OCI-LY7 (cell line): ENCODE results near the gene RAB3B. TPM values are rescaled to one million over a fixed set of nuclear protein-coding genes. Genes with fewer than 3 reads are reported as not detected.

Experiments
- BruUV-seq: library from RNA; stranded (reverse); fragments of 400-500 nt; replicated peaks from 2 replicates; lab custom pipeline; 2021; lab: Mats Ljungman, UMichigan
- CTCF ChIA-PET: fragments of 300-600 bp; sonication (Branson Sonifier 250); formaldehyde crosslinking; loops from one replicate; lab custom pipeline; 2022; ENCODE audit warnings: antibody characterized with exemption; ENCODE audit not compliant: unreplicated experiment; lab: Charles Lee
- POLR2A ChIA-PET: fragments of 300-600 bp; sonication (Branson Sonifier 250); formaldehyde crosslinking; loops from one replicate; lab custom pipeline; 2022; ENCODE audit warnings: antibody characterized with exemption; lab: Charles Lee
- DNase-seq: peaks from one replicate; pipeline ENCODE4 v3.0.0-alpha.2; 2015; ENCODE audit warnings: low spot score
- H2AFZ ChIP-seq: fragments of 200-600 bp; sonication (generic), shearing (Covaris generic); 2 replicates; pipeline ENCODE4 v1.6.1; 2014; ENCODE audit warnings: mild to moderate bottlenecking, antibody characterized with exemption, low read length, moderate library complexity
- H3K27ac ChIP-seq: fragments of 200-600 bp; sonication (generic); 2 replicates; pipeline ENCODE4 v1.5.1; 2014; ENCODE audit warnings: mixed run types, low read depth, mild to moderate bottlenecking, moderate library complexity, low read length, inconsistent platforms; ENCODE audit not compliant: poor library complexity, severe bottlenecking
- H3K36me3 ChIP-seq: fragments of 200-600 bp; sonication (generic); 2 replicates; pipeline ENCODE4 v1.6.1; 2014; ENCODE audit warnings: mild to moderate bottlenecking, antibody characterized with exemption, low read length, moderate library complexity, mixed read lengths; ENCODE audit not compliant: insufficient read depth
- H3K4me1 ChIP-seq: fragments of 200-600 bp; sonication (generic); 2 replicates; pipeline ENCODE4 v1.5.1; 2014; ENCODE audit warnings: mild to moderate bottlenecking, low read length; ENCODE audit not compliant: insufficient read depth, poor library complexity, severe bottlenecking
- H3K4me2 ChIP-seq: fragments of 200-600 bp; sonication (generic); 2 replicates; pipeline ENCODE4 v1.6.1; 2014; ENCODE audit warnings: mild to moderate bottlenecking, low read length
- H3K4me3 ChIP-seq: fragments of 200-600 bp; sonication (generic); 2 replicates; pipeline ENCODE4 v1.5.1; 2014; ENCODE audit warnings: mild to moderate bottlenecking, low read depth, low read length; ENCODE audit not compliant: poor library complexity, severe bottlenecking
- H3K79me2 ChIP-seq: fragments of 200-600 bp; sonication (generic); 2 replicates; pipeline ENCODE4 v1.6.1; 2016; ENCODE audit warnings: low read depth, mild to moderate bottlenecking, low read length, moderate library complexity, mixed read lengths; ENCODE audit not compliant: insufficient read depth
- H3K9me2 ChIP-seq: fragments of 200-600 bp; sonication (generic); 2 replicates; pipeline ENCODE4 v1.6.1; 2016; ENCODE audit warnings: mild to moderate bottlenecking, low read length, mixed read lengths; ENCODE audit not compliant: insufficient read depth
- H3K9me3 ChIP-seq: fragments of 200-600 bp; sonication (generic); 2 replicates; pipeline ENCODE4 v1.6.1; 2014; ENCODE audit warnings: mild to moderate bottlenecking, mixed run types, low read length, mixed read lengths
- H4K20me1 ChIP-seq: fragments of 200-600 bp; sonication (generic); 2 replicates; pipeline ENCODE4 v1.6.1; 2014; ENCODE audit warnings: mild to moderate bottlenecking, antibody characterized with exemption, low read length, moderate library complexity, mixed read lengths; ENCODE audit not compliant: insufficient read depth
- CTCF ChIP-seq: fragments of 200-600 bp; sonication (generic); conservative IDR thresholded peaks from 2 replicates; pipeline ENCODE4 v1.5.1; 2014; ENCODE audit warnings: mild to moderate bottlenecking, antibody characterized with exemption, low read length, moderate library complexity, mixed read lengths
- EZH2phosphoT487 ChIP-seq: fragments of 200-600 bp; sonication (generic); IDR thresholded peaks from 2 replicates; pipeline ENCODE4 v1.6.1; 2018; ENCODE audit warnings: low read depth, borderline replicate concordance, mild to moderate bottlenecking, mixed run types, antibody characterized with exemption, low read length, moderate library complexity, mixed read lengths
- intact Hi-C: fragments of 100-400 bp; cut with micrococcal nuclease; formaldehyde crosslinking; loops from one replicate; pipeline ENCODE4 v1.10.0; 2022; ENCODE audit not compliant: unreplicated experiment
- total RNA-seq, 2 experiments: library from RNA; depleted of rRNA in 1 of 2; stranded (reverse); fragments of >200 nt in 1 of 2; shearing (Covaris generic) in 1 of 2; gene quantifications; 2 replicates each; pipeline ENCODE4 v1.2.3, GENCODE V29; 2014 to 2022

The RAB3B gene
- total RNA-seq, 2 experiments from 2014 or later, result 0.03 TPM; not detected in 1

GRCh38 chr1:51956528-51957509 is 33.7 kb downstream of the RAB3B start:
- no peaks in the 10 kb centered on the region for H3K79me2 ChIP-seq
- no peaks in the 10 kb centered on the region for H3K36me3 ChIP-seq
- H3K9me3 ChIP-seq, result no peaks in the 10 kb centered on the region
- ChIA-PET CTCF (no interaction called here), POLR2A (no interaction called here)
- H3K4me3 ChIP-seq, result no peak overlapping the region
- H3K9me2 ChIP-seq, result no peaks in the 10 kb centered on the region
- peak overlapping the region; percentile 73; the same call in 1 of the 2 replicates for H2AFZ ChIP-seq
- DNase-seq, result no peak
- 0 out of 2 replicates have a peak overlapping the region, but pooled peaks have one; percentile 10 for H3K4me2 ChIP-seq
- H3K27ac ChIP-seq, result no peak overlapping the region
- no peaks in the 10 kb centered on the region for H4K20me1 ChIP-seq
- intact Hi-C loops, result no loop called here
- TF ChIP-seq EZH2phosphoT487 (no peak), CTCF (no peak)
- BruUV-seq, result no TSS peak
- H3K4me1 ChIP-seq, result peaks cover 46% of the 10 kb centered on the region

- Histone ChIP-seq H3K4me1 (peaks cover 40% of the 10 kb centered on the region), H3K9me2 (no peaks in the 10 kb centered on the region), H3K9me3 (no peaks in the 10 kb centered on the region), H3K36me3 (no peaks in the 10 kb centered on the region), H4K20me1 (no peaks in the 10 kb centered on the region), H3K27ac (no peak overlapping the region), H3K4me2 (peak overlapping the region; percentile 40), H3K79me2 (no peaks in the 10 kb centered on the region), H2AFZ (peak overlapping the region; percentile 73; the same call in 1 of the 2 replicates), H3K4me3 (no peak overlapping the region)
- intact Hi-C loops, result no loop called here
- no TSS peak for BruUV-seq
- ChIA-PET POLR2A (interaction anchor here (1.1 kb wide), 1 partner anchor 27 kb away, joined by 3 read pairs; no protein-coding TSS in a partner anchor), CTCF (interaction anchor here (0.8 kb wide), 1 partner anchor 58 kb away, joined by 3 read pairs; no protein-coding TSS in a partner anchor)
- no peak for TF ChIP-seq CTCF
- no peak for TF ChIP-seq EZH2phosphoT487
- peak; percentile 57 for DNase-seq
These were observed 34.5 kb downstream of the RAB3B start for GRCh38 chr1:51955797-51956527.
